Measurements from ENCODE around the gene SEMA3B.

GRCh38 chr3:50268276-50268675, 671 bp upstream of the SEMA3B start:
- TF ChIP-seq CTCF (IDR thresholded peaks at IDR 0.05; ENCODE audit: poor library complexity) (no peak), EZH2 (IDR thresholded peaks at IDR 0.05; ENCODE audit: borderline replicate concordance) (no peak)

Data from hepatocyte (in vitro differentiated cells).